Endothelial cell of umbilical vein (primary cell): ENCODE data around the gene CACNA2D2. TPM values are rescaled to one million over a fixed set of nuclear protein-coding genes. Genes with fewer than 3 reads are reported as not detected.

Experiments
- BruUV-seq: library from RNA; stranded (reverse); fragments of 400-500 nt; replicated peaks from 2 replicates; lab custom pipeline; 2021; lab: Mats Ljungman, UMichigan
- CTCF ChIA-PET: fragments of 300-600, 350-600 bp; sonication (Branson Sonifier 250); formaldehyde crosslinking; loops from one replicate; lab custom pipeline; 2021; ENCODE audit warnings: antibody characterized with exemption, inconsistent platforms; lab: Charles Lee
- POLR2A ChIA-PET: fragments of 300-600, 350-600 bp; sonication (Branson Sonifier 250); formaldehyde crosslinking; loops from one replicate; lab custom pipeline; 2021; ENCODE audit warnings: antibody characterized with exemption, inconsistent platforms; lab: Charles Lee
- DNase-seq: peaks from one replicate; pipeline ENCODE4 v3.0.0-alpha.2; 2011; ENCODE audit warnings: low read depth, low spot score
- FAIRE-seq: peaks from 2 replicates; lab custom pipeline; 2011; peaks lifted over from hg19 to GRCh38; lab: Jason Lieb, UNC
- H2AFZ ChIP-seq: 2 replicates; pipeline ENCODE4 v1.6.0; 2012; ENCODE audit warnings: low read depth, low read length, control low read depth, inconsistent platforms
- H3K27ac ChIP-seq: 2 replicates; pipeline ENCODE4 v1.5.1; 2011; ENCODE audit warnings: low read depth, mild to moderate bottlenecking, control low read depth, low read length, moderate library complexity; ENCODE audit not compliant: insufficient read depth
- H3K27me3 ChIP-seq, 2 experiments: 2 replicates each; pipeline versions ENCODE4 v1.6.0 to v1.6.1; 2011; ENCODE audit warnings: low read length in 2 of 2, mixed read lengths in 1 of 2; ENCODE audit not compliant: control insufficient read depth in 2 of 2, insufficient read depth in 2 of 2
- H3K36me3 ChIP-seq, 2 experiments: 2 replicates in 1 of 2; 3 replicates in 1 of 2; pipeline ENCODE4 v1.5.1; 2011; ENCODE audit warnings: low read length in 2 of 2, mild to moderate bottlenecking in 1 of 2, moderate library complexity in 1 of 2; ENCODE audit not compliant: control insufficient read depth in 2 of 2, insufficient read depth in 2 of 2; ENCODE audit errors: extremely low read depth in 1 of 2
- H3K4me1 ChIP-seq: 3 replicates; pipeline ENCODE4 v1.5.1; 2011; ENCODE audit warnings: mild to moderate bottlenecking, low read length; ENCODE audit not compliant: control insufficient read depth, insufficient read depth; ENCODE audit errors: extremely low read depth
- H3K4me2 ChIP-seq: 2 replicates; pipeline ENCODE4 v1.6.1; 2011; ENCODE audit warnings: low read length, control low read depth, mixed read lengths; ENCODE audit not compliant: insufficient read depth
- H3K4me3 ChIP-seq, 3 experiments: fragments of 200-600 bp in 1 of 3; sonication (generic), shearing (Covaris generic) in 1 of 3; replicated peaks in 1 of 3; 2 replicates each; pipeline ENCODE4 v1.5.1; 2011 to 2016; ENCODE audit warnings: control low read depth in 3 of 3, low read length in 3 of 3, mild to moderate bottlenecking in 2 of 3, inconsistent platforms in 1 of 3, low read depth in 1 of 3, moderate library complexity in 1 of 3; ENCODE audit not compliant: insufficient read depth in 1 of 3
- H3K79me2 ChIP-seq: 2 replicates; pipeline ENCODE4 v1.6.0; 2012; ENCODE audit warnings: low read length, inconsistent platforms; ENCODE audit not compliant: control insufficient read depth, insufficient read depth
- H3K9ac ChIP-seq: replicated peaks from 2 replicates; pipeline ENCODE3; 2011; ENCODE audit warnings: low read length, control low read depth; ENCODE audit not compliant: insufficient read depth; ENCODE audit errors: extremely low read depth
- H3K9me1 ChIP-seq: replicated peaks from 3 replicates; pipeline ENCODE4 v1.6.0; 2011; ENCODE audit warnings: mild to moderate bottlenecking, low read length; ENCODE audit not compliant: control insufficient read depth, insufficient read depth; ENCODE audit errors: extremely low read depth
- H3K9me3 ChIP-seq: replicated peaks from 2 replicates; pipeline ENCODE4 v1.5.1; 2012; ENCODE audit warnings: low read length, inconsistent platforms; ENCODE audit not compliant: control insufficient read depth, insufficient read depth
- H4K20me1 ChIP-seq: replicated peaks from 2 replicates; pipeline ENCODE3; 2011; ENCODE audit warnings: mild to moderate bottlenecking, low read length; ENCODE audit not compliant: control insufficient read depth, insufficient read depth; ENCODE audit errors: extremely low read depth
- EZH2 ChIP-seq: IDR thresholded peaks from 2 replicates; pipeline ENCODE4 v1.6.1; 2012; ENCODE audit warnings: borderline replicate concordance, low read depth, mild to moderate bottlenecking, moderate library complexity, low read length, inconsistent platforms; ENCODE audit not compliant: severe bottlenecking
- FOS ChIP-seq: IDR thresholded peaks from 2 replicates; pipeline ENCODE4 v1.6.1; 2011; ENCODE audit warnings: mild to moderate bottlenecking, low read length, moderate library complexity, borderline replicate concordance; ENCODE audit not compliant: insufficient read depth
- GATA2 ChIP-seq: IDR thresholded peaks from 2 replicates; pipeline ENCODE4 v1.7.0; 2011; ENCODE audit warnings: low read depth, mild to moderate bottlenecking, moderate library complexity, mixed read lengths, low read length; ENCODE audit not compliant: insufficient read length, insufficient read depth
- JUN ChIP-seq: IDR thresholded peaks from 2 replicates; pipeline ENCODE4 v1.6.1; 2011; ENCODE audit warnings: borderline replicate concordance, low read depth; ENCODE audit not compliant: insufficient read length, insufficient read depth
- MYC ChIP-seq: IDR thresholded peaks from one replicate; pipeline ENCODE4 v1.6.1; 2011; ENCODE audit warnings: mild to moderate bottlenecking, low read depth, low read length
- POLR2A ChIP-seq: IDR thresholded peaks from 2 replicates; pipeline ENCODE4 v1.6.1; 2012; ENCODE audit warnings: low read depth, mild to moderate bottlenecking, control low read depth, low read length
- POLR2AphosphoS5 ChIP-seq: IDR thresholded peaks from 2 replicates; pipeline ENCODE4 v1.6.1; 2012; ENCODE audit warnings: low read depth, mild to moderate bottlenecking, control low read depth, low read length, moderate library complexity; ENCODE audit not compliant: insufficient read depth
- dilution Hi-C: fragments of 300-500 bp; cut with MboI; formaldehyde crosslinking; loops from one replicate; pipeline ENCODE4 v1.15.0; 2019; ENCODE audit warnings: low sequenced_read_pairs; ENCODE audit not compliant: extremely low pct_ligation_motif_present
- intact Hi-C: fragments of 100-400 bp; cut with micrococcal nuclease; formaldehyde crosslinking; loops from one replicate; pipeline ENCODE4 v1.10.0; 2022
- polyA plus RNA-seq, 4 experiments: library from polyadenylated mRNA; depleted of rRNA in 3 of 4; stranded (reverse) in 3 of 4; unstranded in 1 of 4; fragments of >200 nt; gene quantifications; 2 replicates each; pipeline versions ENCODE4 v1.2.1 to v1.2.3, GENCODE V29; 2011 to 2012; ENCODE audit warnings: missing spikeins in 1 of 4
- total RNA-seq: library from RNA; stranded (reverse); gene quantifications from 2 replicates; pipeline ENCODE4 v1.2.3, GENCODE V29; 2021
- TF ChIP-seq, protein P1 (sequence below), 2 donors: IDR thresholded peaks; 1 replicate in 1 of 2; 2 replicates in 1 of 2; pipeline ENCODE4 v1.5.1; 2011; ENCODE audit warnings: low read length in 2 of 2, mild to moderate bottlenecking in 2 of 2, moderate library complexity in 2 of 2, control low read depth in 1 of 2, inconsistent platforms in 1 of 2, low read depth in 1 of 2; ENCODE audit not compliant: insufficient read depth in 1 of 2; ENCODE audit errors: extremely low read depth in 1 of 2
- TF ChIP-seq, protein P2 (sequence below): IDR thresholded peaks from 2 replicates; pipeline ENCODE4 v1.6.1; 2011; ENCODE audit not compliant: insufficient read depth, insufficient read length

CACNA2D2 gene
- total and polyA plus RNA-seq, 2 donors (not counting 3 experiments of a cell fraction or from before 2014, with no cell fraction given) = 0.15 TPM; not detected in 1

DNA sequence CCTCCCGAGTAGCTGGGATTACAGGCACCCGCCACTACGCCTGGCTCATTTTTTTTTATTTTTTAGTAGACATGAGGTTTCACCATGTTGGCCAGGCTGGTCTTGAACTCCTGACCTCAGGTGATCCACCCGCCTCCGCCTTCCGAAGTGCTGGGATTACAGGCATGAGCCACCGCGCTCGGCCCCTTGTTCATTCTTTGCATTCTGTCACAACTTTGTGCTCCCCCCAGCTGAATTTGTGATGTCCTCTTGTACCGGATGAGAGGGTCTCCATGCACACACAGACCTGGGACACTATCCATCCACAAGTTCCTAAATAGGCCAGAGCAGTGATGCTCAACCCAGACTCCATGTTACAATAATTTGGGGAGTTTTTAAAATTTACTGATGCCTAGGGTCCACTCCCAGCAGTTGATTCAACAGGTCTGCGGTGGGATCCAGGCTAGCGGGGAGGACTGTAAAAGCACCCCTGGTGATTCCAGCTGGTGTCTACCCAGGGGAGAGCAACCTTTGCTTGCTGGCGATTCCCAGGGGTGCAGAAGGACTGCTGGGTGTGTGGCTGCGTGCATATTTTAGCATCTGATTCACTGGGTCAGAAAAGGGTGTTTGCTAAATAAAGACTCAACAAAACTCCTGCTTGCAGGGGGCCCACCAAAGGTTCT lies 163.8 kb downstream of the CACNA2D2 start:
- H3K9ac ChIP-seq = no peak overlapping the region
- CTCF ChIA-PET = interaction anchor here (2.4 kb wide), 1 partner anchor 16 kb away, joined by 6 read pairs; the partner anchor contains the start of gene HYAL2
- no peak for FAIRE-seq

More for the DNA sequence above, 163.8 kb downstream of the CACNA2D2 start:
- H3K79me2 ChIP-seq = peaks cover 25% of the 10 kb centered on the region
- peak overlapping the region; percentile 33 for H3K4me2 ChIP-seq
- POLR2A ChIA-PET = no interaction called here
- no peak for TF ChIP-seq FOS
- TF ChIP-seq, protein P1, sequence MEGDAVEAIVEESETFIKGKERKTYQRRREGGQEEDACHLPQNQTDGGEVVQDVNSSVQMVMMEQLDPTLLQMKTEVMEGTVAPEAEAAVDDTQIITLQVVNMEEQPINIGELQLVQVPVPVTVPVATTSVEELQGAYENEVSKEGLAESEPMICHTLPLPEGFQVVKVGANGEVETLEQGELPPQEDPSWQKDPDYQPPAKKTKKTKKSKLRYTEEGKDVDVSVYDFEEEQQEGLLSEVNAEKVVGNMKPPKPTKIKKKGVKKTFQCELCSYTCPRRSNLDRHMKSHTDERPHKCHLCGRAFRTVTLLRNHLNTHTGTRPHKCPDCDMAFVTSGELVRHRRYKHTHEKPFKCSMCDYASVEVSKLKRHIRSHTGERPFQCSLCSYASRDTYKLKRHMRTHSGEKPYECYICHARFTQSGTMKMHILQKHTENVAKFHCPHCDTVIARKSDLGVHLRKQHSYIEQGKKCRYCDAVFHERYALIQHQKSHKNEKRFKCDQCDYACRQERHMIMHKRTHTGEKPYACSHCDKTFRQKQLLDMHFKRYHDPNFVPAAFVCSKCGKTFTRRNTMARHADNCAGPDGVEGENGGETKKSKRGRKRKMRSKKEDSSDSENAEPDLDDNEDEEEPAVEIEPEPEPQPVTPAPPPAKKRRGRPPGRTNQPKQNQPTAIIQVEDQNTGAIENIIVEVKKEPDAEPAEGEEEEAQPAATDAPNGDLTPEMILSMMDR (IDR thresholded peaks at IDR 0.05; ENCODE audit: extremely low read depth in 1 of 2, insufficient read depth in 1 of 2, low read depth in 1 of 2, low read length in 2 of 2) = no peak
- TF ChIP-seq, protein P2, sequence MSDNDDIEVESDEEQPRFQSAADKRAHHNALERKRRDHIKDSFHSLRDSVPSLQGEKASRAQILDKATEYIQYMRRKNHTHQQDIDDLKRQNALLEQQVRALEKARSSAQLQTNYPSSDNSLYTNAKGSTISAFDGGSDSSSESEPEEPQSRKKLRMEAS = no peak
- TF ChIP-seq POLR2AphosphoS5 = no peak
- TF ChIP-seq POLR2A = no peak
- no peak for TF ChIP-seq GATA2
- TF ChIP-seq MYC = no peak
- TF ChIP-seq JUN = no peak
- TF ChIP-seq EZH2 = no peak
- H4K20me1 ChIP-seq = no peaks in the 10 kb centered on the region
- no peaks in the 10 kb centered on the region for H3K9me1 ChIP-seq
- no peak overlapping the region for H2AFZ ChIP-seq
- intact Hi-C loops (no loop called here), dilution Hi-C loops (no loop called here)
- BruUV-seq = no TSS peak
- no peaks in the 10 kb centered on the region for H3K27me3 ChIP-seq
- H3K4me1 ChIP-seq = peaks cover 27% of the 10 kb centered on the region
- H3K4me3 ChIP-seq = no peak overlapping the region
- no peaks in the 10 kb centered on the region for H3K9me3 ChIP-seq
- H3K27ac ChIP-seq = no peak overlapping the region
- DNase-seq = no peak
- H3K36me3 ChIP-seq = no peaks in the 10 kb centered on the region
